ENCODE results near the gene RAD51.
"Not testable (repeated sequence)": the region's sequence is repeated elsewhere in the genome, so short reads cannot be mapped to it uniquely, and the experiment has no call there.

RAD51 gene

DNA sequence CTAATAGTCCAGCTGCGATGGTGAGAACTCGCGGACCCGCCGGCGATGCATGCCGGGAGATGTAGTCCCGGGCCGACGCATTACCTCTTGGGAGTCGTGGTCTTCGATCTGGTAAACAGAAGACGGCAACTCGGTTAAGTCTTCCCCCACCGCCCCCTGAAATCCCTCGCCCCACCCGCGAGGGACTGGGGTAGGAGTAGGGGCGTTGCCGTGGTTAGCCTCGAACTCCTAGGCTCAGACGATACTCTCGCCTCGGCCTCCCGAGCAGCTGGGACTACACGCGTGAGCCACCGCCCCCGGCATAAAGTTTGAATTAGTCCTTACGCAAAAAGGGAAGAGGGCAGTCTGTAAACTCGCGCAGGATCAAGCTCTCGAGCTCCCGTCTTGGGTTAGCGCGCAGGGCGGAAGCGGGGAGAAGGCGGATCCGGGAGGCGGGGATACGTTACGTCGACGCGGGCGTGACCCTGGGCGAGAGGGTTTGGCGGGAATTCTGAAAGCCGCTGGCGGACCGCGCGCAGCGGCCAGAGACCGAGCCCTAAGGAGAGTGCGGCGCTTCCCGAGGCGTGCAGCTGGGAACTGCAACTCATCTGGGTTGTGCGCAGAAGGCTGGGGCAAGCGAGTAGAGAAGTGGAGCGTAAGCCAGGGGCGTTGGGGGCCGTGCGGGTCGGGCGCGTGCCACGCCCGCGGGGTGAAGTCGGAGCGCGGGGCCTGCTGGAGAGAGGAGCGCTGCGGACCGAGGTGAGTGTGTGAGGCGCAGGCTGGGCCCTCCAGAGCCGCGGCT lies at the start of gene RAD51:
TSS of gene RAD51 (plus strand) at position 487 of the 781 bp plus-strand sequence. CDS start 3,585 bp downstream, outside the sequence.
- WGBS (ENCODE audit: insufficient coverage, insufficient read length) = no CpG with 5 or more reads among the region's 81 CpGs
- DNase-seq (ENCODE audit: low read depth, low spot score) = peak; percentile 79
- no peaks in the 10 kb centered on the region for H3K9me3 ChIP-seq (ENCODE audit: control insufficient read depth, insufficient read depth, low read length)
- H3K4me1 ChIP-seq (ENCODE audit: control insufficient read depth, insufficient read depth, low read length) = no peaks in the 10 kb centered on the region
- H3K36me3 ChIP-seq (ENCODE audit: control insufficient read depth, insufficient read depth, low read length) = peaks cover 5% of the 10 kb centered on the region; the same call in 1 of the 2 replicates
- H3K4me3 ChIP-seq (ENCODE audit: low read length) = peak within 1 kb of the TSS; percentile 79
- no peaks in the 10 kb centered on the region for H3K27me3 ChIP-seq (ENCODE audit: control insufficient read depth, insufficient read depth, low read length)
- H3K27ac ChIP-seq (ENCODE audit: low read length) = no peak within 1 kb of the TSS

- Histone ChIP-seq H3K9me3 (ENCODE audit: control insufficient read depth, insufficient read depth, low read length) (no peaks in the 10 kb centered on the region), H3K36me3 (ENCODE audit: control insufficient read depth, insufficient read depth, low read length) (no peaks in the 10 kb centered on the region), H3K4me3 (ENCODE audit: low read length) (no peak overlapping the region), H3K27ac (ENCODE audit: low read length) (no peak overlapping the region), H3K4me1 (ENCODE audit: control insufficient read depth, insufficient read depth, low read length) (no peaks in the 10 kb centered on the region), H3K27me3 (ENCODE audit: control insufficient read depth, insufficient read depth, low read length) (no peaks in the 10 kb centered on the region)
- no CpG with 5 or more reads among the region's 1 CpG for WGBS (ENCODE audit: insufficient coverage, insufficient read length)
- no peak for DNase-seq (ENCODE audit: low read depth, low spot score)
These were observed 47.5 kb upstream of the RAD51 start for GRCh38 chr15:40647523-40647922.

GRCh38 chr15:40650479-40650878 lies 44.5 kb upstream of the RAD51 start:
- Histone ChIP-seq H3K36me3 (ENCODE audit: control insufficient read depth, insufficient read depth, low read length) (no peaks in the 10 kb centered on the region), H3K27me3 (ENCODE audit: control insufficient read depth, insufficient read depth, low read length) (no peaks in the 10 kb centered on the region), H3K4me1 (ENCODE audit: control insufficient read depth, insufficient read depth, low read length) (no peaks in the 10 kb centered on the region), H3K27ac (ENCODE audit: low read length) (no peak overlapping the region), H3K4me3 (ENCODE audit: low read length) (no peak overlapping the region), H3K9me3 (ENCODE audit: control insufficient read depth, insufficient read depth, low read length) (no peaks in the 10 kb centered on the region)
- DNase-seq (ENCODE audit: low read depth, low spot score) = no peak

- no peak overlapping the region for H3K27ac ChIP-seq (ENCODE audit: low read length)
- no CpG with 5 or more reads among the region's 5 CpGs for WGBS (ENCODE audit: insufficient coverage, insufficient read length)
- no peaks in the 10 kb centered on the region for H3K9me3 ChIP-seq (ENCODE audit: control insufficient read depth, insufficient read depth, low read length)
- no peaks in the 10 kb centered on the region for H3K4me1 ChIP-seq (ENCODE audit: control insufficient read depth, insufficient read depth, low read length)
- no peaks in the 10 kb centered on the region for H3K27me3 ChIP-seq (ENCODE audit: control insufficient read depth, insufficient read depth, low read length)
- no peak overlapping the region for H3K4me3 ChIP-seq (ENCODE audit: low read length)
- H3K36me3 ChIP-seq (ENCODE audit: control insufficient read depth, insufficient read depth, low read length) = no peaks in the 10 kb centered on the region; the same call in 1 of the 2 replicates
- DNase-seq (ENCODE audit: low read depth, low spot score) = no peak
These were observed 34.3 kb upstream of the RAD51 start for GRCh38 chr15:40660686-40661085.

DNA sequence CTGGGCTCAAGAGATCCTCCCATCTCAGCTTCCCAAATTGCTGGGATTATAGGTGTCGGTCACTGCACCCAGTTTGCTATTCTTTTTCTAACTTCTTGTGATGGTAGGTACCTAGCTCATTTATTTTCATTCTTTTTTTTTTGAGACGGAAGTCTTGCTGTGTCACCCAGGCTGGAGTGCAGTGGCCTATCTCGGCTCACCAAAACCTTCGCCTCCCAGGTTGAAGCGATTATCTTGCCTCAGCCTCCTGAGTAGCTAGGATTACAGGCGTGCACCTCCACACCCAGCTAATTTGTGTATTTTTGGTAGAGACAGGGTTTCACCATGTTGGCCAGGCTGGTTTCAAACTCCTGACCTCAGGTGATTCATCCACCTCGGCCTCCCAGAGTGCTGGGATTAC lies 30.1 kb upstream of the RAD51 start:
- Histone ChIP-seq H3K4me1 (ENCODE audit: control insufficient read depth, insufficient read depth, low read length) (no peaks in the 10 kb centered on the region), H3K9me3 (ENCODE audit: control insufficient read depth, insufficient read depth, low read length) (no peaks in the 10 kb centered on the region), H3K4me3 (ENCODE audit: low read length) (no peak overlapping the region), H3K27ac (ENCODE audit: low read length) (no peak overlapping the region), H3K36me3 (ENCODE audit: control insufficient read depth, insufficient read depth, low read length) (no peaks in the 10 kb centered on the region), H3K27me3 (ENCODE audit: control insufficient read depth, insufficient read depth, low read length) (no peaks in the 10 kb centered on the region)
- no CpG with 5 or more reads among the region's 7 CpGs for WGBS (ENCODE audit: insufficient coverage, insufficient read length)
- no peak for DNase-seq (ENCODE audit: low read depth, low spot score)

DNA sequence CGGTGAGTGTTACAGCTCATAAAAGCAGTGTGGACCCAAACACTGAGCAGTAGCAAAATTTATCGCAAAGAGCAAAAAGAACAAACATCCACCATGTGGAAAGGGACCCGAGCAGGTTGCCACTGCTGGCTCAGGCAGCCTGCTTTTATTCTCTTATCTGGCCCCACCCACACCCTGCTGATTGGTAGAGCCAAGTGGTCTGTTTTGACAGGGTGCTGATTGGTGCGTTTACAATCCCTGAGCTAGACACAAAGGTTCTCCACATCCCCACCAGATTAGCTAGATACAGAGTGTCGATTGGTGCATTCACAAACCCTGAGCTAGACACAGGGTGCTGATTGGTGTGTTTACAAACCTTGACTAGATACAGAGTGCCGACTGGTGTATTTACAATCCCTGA lies 18.7 kb upstream of the RAD51 start:
- H3K9me3 ChIP-seq (ENCODE audit: control insufficient read depth, insufficient read depth, low read length); H3K27me3 ChIP-seq (ENCODE audit: control insufficient read depth, insufficient read depth, low read length); H3K4me1 ChIP-seq (ENCODE audit: control insufficient read depth, insufficient read depth, low read length); H3K36me3 ChIP-seq (ENCODE audit: control insufficient read depth, insufficient read depth, low read length); DNase-seq (ENCODE audit: low read depth, low spot score); H3K27ac ChIP-seq (ENCODE audit: low read length); H3K4me3 ChIP-seq (ENCODE audit: low read length): not testable (repeated sequence)
- no CpG with 5 or more reads among the region's 6 CpGs for WGBS (ENCODE audit: insufficient coverage, insufficient read length)

DNA sequence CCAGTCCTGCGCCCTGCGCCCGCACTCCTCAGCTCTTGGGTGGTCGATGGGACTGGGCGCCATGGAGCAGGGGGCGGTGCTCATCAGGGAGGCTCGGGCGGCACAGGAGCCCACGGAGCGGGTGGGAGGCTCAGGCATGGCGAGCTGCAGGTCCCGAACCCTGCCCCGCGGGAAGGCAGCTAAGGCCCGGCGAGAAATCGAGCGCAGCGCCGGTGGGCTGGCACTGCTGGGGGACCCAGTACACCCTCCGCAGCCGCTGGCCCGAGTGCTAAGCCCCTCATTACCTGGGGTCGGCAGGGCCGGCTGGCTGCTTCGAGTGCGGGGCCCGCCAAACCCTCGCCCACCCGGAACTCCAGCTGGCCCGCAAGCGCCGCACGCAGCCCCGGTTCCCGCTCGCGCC lies 18.1 kb upstream of the RAD51 start:
- H3K4me3 ChIP-seq (ENCODE audit: low read length); H3K27me3 ChIP-seq (ENCODE audit: control insufficient read depth, insufficient read depth, low read length); H3K9me3 ChIP-seq (ENCODE audit: control insufficient read depth, insufficient read depth, low read length); H3K27ac ChIP-seq (ENCODE audit: low read length); H3K4me1 ChIP-seq (ENCODE audit: control insufficient read depth, insufficient read depth, low read length); DNase-seq (ENCODE audit: low read depth, low spot score); H3K36me3 ChIP-seq (ENCODE audit: control insufficient read depth, insufficient read depth, low read length): not testable (repeated sequence)
- no CpG with 5 or more reads among the region's 38 CpGs for WGBS (ENCODE audit: insufficient coverage, insufficient read length)

DNA sequence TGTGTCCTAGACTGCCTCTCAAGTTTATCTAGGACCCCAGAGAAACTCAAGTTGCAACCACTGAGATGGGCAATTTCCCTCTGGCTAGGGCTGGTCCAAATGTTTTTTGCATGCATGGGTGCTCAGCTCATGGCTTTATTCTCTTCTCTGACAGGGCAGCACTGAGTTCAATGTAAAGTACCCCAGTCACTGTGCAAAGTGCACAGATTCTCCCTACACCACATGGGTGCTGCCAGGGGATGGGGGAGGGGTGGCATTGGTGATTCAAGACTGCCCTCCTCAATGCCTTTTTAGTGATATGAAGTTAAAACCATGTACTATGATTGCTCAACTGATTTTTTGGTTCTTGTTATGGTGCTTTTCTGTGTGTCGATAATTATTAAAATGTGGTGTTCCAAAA lies 14.8 kb upstream of the RAD51 start:
- H3K36me3 ChIP-seq (ENCODE audit: control insufficient read depth, insufficient read depth, low read length) = no peaks in the 10 kb centered on the region
- no peak overlapping the region for H3K27ac ChIP-seq (ENCODE audit: low read length)
- H3K27me3 ChIP-seq (ENCODE audit: control insufficient read depth, insufficient read depth, low read length) = no peaks in the 10 kb centered on the region
- no peaks in the 10 kb centered on the region for H3K9me3 ChIP-seq (ENCODE audit: control insufficient read depth, insufficient read depth, low read length)
- H3K4me3 ChIP-seq (ENCODE audit: low read length) = no peak overlapping the region
- no peaks in the 10 kb centered on the region; the same call in 1 of the 2 replicates for H3K4me1 ChIP-seq (ENCODE audit: control insufficient read depth, insufficient read depth, low read length)
- no CpG with 5 or more reads among the region's 1 CpG for WGBS (ENCODE audit: insufficient coverage, insufficient read length)
- no peak for DNase-seq (ENCODE audit: low read depth, low spot score)

- WGBS (ENCODE audit: insufficient coverage, insufficient read length) = no CpG with 5 or more reads among the region's 1 CpG
- H3K27me3 ChIP-seq (ENCODE audit: control insufficient read depth, insufficient read depth, low read length); DNase-seq (ENCODE audit: low read depth, low spot score); H3K36me3 ChIP-seq (ENCODE audit: control insufficient read depth, insufficient read depth, low read length); H3K27ac ChIP-seq (ENCODE audit: low read length); H3K4me3 ChIP-seq (ENCODE audit: low read length); H3K9me3 ChIP-seq (ENCODE audit: control insufficient read depth, insufficient read depth, low read length); H3K4me1 ChIP-seq (ENCODE audit: control insufficient read depth, insufficient read depth, low read length): not testable (repeated sequence)
These were observed 14.0 kb upstream of the RAD51 start for GRCh38 chr15:40680959-40681358.

GRCh38 chr15:40684381-40684780 lies 10.6 kb upstream of the RAD51 start:
- Histone ChIP-seq H3K27me3 (ENCODE audit: control insufficient read depth, insufficient read depth, low read length) (no peaks in the 10 kb centered on the region), H3K36me3 (ENCODE audit: control insufficient read depth, insufficient read depth, low read length) (no peaks in the 10 kb centered on the region), H3K4me3 (ENCODE audit: low read length) (no peak overlapping the region), H3K27ac (ENCODE audit: low read length) (no peak overlapping the region), H3K4me1 (ENCODE audit: control insufficient read depth, insufficient read depth, low read length) (no peaks in the 10 kb centered on the region), H3K9me3 (ENCODE audit: control insufficient read depth, insufficient read depth, low read length) (no peaks in the 10 kb centered on the region)
- no peak for DNase-seq (ENCODE audit: low read depth, low spot score)

GRCh38 chr15:40685376-40685775 lies 9.6 kb upstream of the RAD51 start:
- Histone ChIP-seq H3K27me3 (ENCODE audit: control insufficient read depth, insufficient read depth, low read length) (no peaks in the 10 kb centered on the region), H3K9me3 (ENCODE audit: control insufficient read depth, insufficient read depth, low read length) (no peaks in the 10 kb centered on the region), H3K27ac (ENCODE audit: low read length) (no peak overlapping the region), H3K36me3 (ENCODE audit: control insufficient read depth, insufficient read depth, low read length) (no peaks in the 10 kb centered on the region), H3K4me3 (ENCODE audit: low read length) (no peak overlapping the region), H3K4me1 (ENCODE audit: control insufficient read depth, insufficient read depth, low read length) (no peaks in the 10 kb centered on the region)
- no CpG with 5 or more reads among the region's 2 CpGs for WGBS (ENCODE audit: insufficient coverage, insufficient read length)
- DNase-seq (ENCODE audit: low read depth, low spot score) = no peak

All from iPS DF 6.9 (cell line).